ENCODE data around the gene BMP6.
"Not testable (repeated sequence)": the region's sequence is repeated elsewhere in the genome, so short reads cannot be mapped to it uniquely, and the experiment has no call there.

BMP6 gene

DNA sequence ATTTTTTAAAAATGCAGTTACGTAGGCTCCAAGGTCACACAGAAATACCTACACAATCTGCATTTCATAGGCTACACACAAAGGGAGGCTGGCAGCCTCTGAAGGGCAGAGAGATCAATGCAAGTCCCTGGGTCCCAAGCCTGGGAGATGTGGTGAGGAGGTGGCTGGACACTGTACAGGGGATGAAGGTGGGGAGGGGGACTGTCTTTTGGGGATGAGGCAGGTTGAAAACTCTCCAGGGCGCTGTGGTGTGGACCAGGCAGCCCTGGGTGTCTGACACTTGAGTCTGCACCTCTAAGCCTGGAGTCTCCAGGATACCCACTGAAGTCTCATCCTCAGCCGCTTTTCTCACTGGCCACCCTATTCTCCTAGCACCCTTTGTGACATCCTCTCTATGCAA is 160.2 kb downstream of the BMP6 start:
- TF ChIP-seq, protein P1, sequence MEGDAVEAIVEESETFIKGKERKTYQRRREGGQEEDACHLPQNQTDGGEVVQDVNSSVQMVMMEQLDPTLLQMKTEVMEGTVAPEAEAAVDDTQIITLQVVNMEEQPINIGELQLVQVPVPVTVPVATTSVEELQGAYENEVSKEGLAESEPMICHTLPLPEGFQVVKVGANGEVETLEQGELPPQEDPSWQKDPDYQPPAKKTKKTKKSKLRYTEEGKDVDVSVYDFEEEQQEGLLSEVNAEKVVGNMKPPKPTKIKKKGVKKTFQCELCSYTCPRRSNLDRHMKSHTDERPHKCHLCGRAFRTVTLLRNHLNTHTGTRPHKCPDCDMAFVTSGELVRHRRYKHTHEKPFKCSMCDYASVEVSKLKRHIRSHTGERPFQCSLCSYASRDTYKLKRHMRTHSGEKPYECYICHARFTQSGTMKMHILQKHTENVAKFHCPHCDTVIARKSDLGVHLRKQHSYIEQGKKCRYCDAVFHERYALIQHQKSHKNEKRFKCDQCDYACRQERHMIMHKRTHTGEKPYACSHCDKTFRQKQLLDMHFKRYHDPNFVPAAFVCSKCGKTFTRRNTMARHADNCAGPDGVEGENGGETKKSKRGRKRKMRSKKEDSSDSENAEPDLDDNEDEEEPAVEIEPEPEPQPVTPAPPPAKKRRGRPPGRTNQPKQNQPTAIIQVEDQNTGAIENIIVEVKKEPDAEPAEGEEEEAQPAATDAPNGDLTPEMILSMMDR (IDR thresholded peaks at IDR 0.05) = no peak
- DNase-seq (ENCODE audit: low spot score) = no peak
- Histone ChIP-seq H3K27ac (no peak overlapping the region), H3K4me3 (no peak overlapping the region)

DNA sequence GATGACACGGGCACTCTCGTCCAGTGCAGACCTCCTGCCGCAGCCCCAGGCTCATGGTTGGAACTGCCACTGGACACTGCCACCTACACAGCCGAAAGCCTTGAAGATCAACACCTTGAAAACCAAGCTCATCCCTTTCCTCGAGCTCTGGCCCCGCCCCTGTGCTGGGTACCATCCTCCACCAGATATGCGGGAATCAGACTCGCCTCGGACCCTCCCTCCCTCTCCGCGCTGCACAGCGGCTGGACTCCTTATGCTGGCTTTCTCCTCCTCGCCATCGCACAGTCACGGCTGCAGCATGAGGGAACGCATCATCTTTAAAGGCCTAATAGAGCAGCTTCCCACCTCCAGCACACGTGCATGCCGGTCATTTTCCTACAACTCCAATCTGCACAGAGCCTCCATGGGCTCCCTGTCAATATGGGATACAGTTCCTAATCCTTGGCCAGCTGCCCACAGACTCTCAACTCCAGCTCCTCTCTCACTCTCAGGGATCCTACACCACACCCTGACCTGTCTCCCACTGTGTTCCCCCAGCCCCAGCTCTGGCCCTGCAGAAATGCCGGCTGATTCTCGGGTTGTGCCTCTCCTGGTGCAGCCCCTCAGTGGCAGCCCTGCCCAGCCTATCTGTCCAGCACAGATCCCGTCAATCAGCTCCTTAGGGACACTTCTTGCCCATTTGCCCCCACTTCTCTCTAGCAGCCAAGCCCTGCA is 161.5 kb downstream of the BMP6 start:
- no peak for DNase-seq (ENCODE audit: low spot score)

DNA sequence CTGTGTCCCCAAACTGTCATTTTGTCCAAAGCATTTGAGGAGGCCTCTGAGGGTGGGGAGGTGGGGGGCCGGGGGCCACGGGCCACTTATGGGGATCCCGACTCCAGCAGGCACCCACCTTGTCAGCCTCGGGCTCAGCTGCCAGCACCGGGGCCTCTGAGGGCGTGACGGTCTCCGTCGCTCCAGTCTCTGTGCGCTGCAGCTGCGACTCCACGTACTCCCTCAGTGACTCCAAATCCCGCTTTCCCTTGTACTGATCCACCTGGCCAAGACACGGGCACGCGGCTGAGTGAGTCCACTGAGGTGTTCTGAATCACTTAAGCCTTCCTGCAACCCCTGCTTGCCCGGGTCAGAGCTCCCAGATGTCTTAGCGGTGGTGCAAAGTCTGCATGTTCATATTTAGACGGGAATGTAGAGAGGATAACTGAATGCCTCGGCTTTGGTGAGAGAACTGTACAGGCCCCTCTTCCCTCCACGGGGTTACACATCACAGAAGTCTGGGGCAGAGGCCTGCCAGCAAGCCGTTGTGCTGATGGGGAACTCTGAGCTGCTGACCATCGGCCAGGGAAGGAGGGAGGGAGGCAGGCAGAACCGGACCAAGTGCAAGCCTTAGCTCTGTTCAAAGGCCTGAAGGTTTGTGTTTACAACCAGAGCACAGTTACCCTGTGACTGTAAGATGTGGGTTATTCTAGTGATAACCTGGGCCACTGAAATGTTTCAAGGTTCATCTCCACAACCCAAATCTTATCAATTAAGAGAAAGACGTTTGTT is 162.9 kb downstream of the BMP6 start:
- TF ChIP-seq, protein P1 (IDR thresholded peaks at IDR 0.05) = no peak
- no peak overlapping the region for H3K4me3 ChIP-seq
- DNase-seq (ENCODE audit: low spot score) = no peak

More for the DNA sequence above, 161.5 kb downstream of the BMP6 start:
- TF ChIP-seq, protein P1 (IDR thresholded peaks at IDR 0.05) = no peak
- Histone ChIP-seq H3K27ac (no peak overlapping the region), H3K4me3 (no peak overlapping the region)

DNA sequence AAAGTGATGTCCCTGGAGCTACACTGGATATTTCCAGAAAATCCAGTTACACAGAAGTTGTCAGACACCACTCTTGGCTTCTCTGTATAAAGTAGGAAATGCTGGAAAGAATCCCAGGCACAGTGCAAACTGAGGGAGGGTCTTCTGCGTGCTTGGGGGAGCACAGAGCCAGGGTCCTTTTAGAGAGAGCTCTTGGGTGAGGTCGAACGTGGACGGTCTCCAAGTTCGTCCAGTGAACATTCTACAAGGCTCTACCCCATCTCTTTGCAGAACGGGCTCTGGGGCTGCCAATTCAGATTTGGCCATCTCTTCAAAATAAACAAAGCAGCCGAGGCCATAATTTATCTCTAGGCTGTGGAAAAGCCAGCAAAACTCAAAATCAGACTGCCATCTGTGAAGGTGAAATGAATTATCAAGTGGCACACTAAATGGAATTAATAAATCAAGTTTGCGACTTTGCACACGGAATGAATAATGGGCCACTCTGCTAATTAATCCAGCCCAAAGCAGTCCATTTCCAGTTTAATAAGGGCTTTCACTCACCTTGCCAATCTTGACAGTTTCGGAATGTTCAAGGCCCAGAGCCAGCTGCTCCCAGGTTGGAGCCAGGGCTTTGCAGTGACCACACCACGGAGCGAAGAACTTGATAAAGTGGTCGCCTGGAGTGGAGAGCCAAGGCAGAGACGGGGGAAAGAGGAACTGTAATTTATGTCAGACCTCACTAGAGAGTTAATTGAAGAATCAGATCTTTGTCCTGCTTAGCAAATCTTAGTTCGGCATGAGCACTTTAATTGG is 165.4 kb downstream of the BMP6 start:
- Histone ChIP-seq H3K27ac (no peak overlapping the region), H3K4me3 (no peak overlapping the region)
- no peak for DNase-seq (ENCODE audit: low spot score)
- TF ChIP-seq, protein P1 (IDR thresholded peaks at IDR 0.05) = no peak

More for the DNA sequence above, 162.9 kb downstream of the BMP6 start:
- no peak overlapping the region for H3K27ac ChIP-seq

DNA sequence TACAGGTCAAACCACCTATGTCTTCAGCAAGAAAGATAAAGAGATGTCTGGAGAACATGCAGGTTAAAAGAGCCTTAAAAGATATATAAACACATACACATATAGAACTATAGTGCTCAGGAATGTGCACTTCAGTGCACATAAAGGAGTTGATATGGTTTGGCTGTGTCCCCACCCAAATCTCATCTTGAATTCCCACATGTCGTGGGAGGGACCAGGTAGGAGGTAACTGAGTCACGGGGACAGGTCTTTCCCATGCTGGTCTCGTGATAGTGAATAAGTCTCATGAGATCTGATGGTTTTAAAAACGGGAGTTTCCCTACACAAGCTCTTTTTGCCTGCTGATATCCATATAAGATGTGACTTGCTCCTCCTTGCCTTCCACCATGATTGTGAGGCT is 166.5 kb downstream of the BMP6 start:
- not testable (repeated sequence) for DNase-seq (ENCODE audit: low spot score); H3K27ac ChIP-seq; H3K4me3 ChIP-seq

DNA sequence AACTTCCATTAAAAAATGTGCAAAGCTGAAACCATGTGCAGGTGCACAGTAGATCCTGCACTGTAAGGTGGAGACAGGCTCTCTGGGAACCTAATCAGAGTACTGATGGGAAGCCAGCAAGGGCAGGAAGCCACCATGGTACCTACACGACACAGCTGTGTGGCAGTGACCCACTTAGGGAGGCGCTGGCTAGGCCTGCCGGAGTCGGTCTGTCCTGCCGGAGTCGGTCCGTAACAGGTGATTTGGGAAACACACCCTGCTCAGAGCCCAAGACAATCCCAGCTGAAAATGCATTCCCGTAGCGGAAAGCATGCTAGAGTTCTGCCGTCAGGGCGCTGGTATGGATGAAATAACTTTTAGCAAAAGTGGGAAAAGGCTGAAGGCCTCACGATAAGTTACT is 167.4 kb downstream of the BMP6 start:
- Histone ChIP-seq H3K4me3 (no peak overlapping the region), H3K27ac (no peak overlapping the region)
- TF ChIP-seq, protein P1 (IDR thresholded peaks at IDR 0.05) = no peak
- DNase-seq (ENCODE audit: low spot score) = no peak
